Glomerular endothelial cell (primary cell): ENCODE measurements around the gene RFX6. TPM values are rescaled to one million over a fixed set of nuclear protein-coding genes. Genes with fewer than 3 reads are reported as not detected.

Source experiments
- DNase-seq: peaks from one replicate; pipeline ENCODE4 v3.0.0-alpha.2; 2011; ENCODE audit warnings: low read depth, low spot score; ENCODE audit errors: extremely low read depth
- total RNA-seq: library from RNA; depleted of rRNA; stranded (reverse); fragments of >200 nt; gene quantifications from 2 replicates; pipeline ENCODE4 v1.2.3, GENCODE V29; 2015

Gene RFX6
- total RNA-seq, 1 donor from 2014 or later, result not detected

DNA sequence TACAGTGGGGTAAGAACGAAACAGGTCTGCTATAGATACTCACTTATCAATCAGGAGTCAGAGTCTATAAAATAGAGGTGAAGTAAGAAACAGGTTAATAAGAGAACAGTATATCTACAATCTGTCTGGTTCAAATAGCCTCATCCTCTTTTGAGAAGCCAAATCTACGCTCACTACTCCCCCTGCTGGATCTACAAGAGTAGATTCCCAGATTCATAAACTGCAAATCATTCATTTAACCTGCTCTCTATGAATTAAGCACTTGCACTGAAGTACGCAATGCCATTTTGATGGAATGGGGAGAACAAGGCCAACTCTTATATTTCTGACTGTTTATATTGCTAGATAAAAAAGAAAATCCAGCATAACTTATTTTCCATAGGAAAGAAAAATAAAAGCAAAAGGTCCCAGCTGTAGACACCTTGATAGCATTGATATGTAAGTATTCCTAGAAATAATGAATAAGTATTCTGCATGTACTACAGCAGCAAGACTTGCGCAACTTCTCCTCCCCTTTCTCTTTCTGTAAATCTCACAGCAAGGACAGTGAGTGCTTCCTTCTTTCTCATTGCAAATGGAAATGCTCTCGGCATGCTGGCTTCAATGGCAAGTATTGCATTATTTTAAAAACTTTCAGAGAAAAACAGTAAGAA lies 92.3 kb downstream of the RFX6 start:
- peak; percentile 20 for DNase-seq

DNA sequence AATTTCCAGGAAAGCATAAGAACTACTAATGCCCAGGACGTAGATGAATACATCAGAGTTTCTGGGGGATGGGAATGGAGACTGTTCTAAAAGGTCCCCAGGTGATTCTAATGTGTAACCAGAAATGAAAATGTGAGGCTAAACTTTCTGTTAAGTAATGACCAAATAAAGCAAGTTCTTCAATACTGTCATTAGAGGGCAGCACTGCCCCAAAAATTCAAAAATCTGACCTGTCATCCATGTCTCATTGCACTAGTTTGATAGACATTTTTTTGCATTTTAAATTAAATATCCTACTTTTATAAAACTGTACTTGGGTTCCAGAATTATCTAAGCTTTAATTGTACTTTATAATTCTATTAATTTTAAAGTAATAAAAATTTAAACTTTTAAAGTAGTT lies 94.9 kb downstream of the RFX6 start:
- peak; percentile 27 for DNase-seq

- DNase-seq, result no peak
Measured at GRCh38 chr6:116973976-116974375, 96.9 kb downstream of the RFX6 start.

DNA sequence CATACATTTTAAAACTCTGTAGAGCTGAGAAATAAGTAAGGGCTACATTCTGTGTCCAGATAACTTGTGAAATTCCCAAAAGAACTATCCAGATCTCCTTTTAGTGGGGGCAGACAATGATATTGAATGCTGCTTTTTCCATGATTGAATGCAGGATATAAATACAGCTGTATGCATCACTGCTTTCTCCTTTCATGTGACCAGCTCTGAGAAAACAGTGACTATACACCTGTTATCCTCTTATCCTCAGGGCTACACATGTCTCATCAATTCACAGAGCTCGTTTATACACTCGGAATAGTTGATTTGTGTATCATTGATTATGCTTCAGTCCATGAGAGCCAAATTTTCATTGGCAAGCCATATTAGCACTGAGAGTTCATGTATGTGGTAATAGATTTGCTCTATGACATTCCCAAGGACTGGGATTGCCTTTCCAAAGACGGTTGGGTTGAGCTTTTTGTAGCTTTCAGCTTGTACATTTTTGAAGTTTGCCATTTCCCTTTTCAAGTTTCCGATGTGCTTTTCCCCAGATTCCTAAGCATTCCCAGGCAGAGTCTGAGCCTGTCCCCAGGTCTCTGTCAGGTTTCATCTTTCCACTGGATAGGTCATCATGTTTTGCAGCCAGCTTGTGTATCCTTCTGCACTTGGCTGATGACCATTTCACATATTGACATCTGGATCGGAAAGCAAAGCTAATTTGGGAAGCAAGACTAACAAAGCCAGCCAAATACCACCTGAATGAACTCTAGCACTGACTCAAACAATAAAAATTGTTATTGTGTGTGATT lies 97.7 kb downstream of the RFX6 start:
- DNase-seq, result no peak

GRCh38 chr6:116975600-116975999 lies 98.6 kb downstream of the RFX6 start:
- no peak for DNase-seq

- DNase-seq, result no peak
Measured at GRCh38 chr6:116979560-116979959, 102.5 kb downstream of the RFX6 start.

Other genes with a start within 250 kb of the RFX6 start
- gene ZUP1, start 208.5 kb upstream of the RFX6 start, total RNA-seq, result 10.9 and 11.4 TPM in 2 replicates
- 3.6 and 6.0 TPM in 2 replicates for gene KPNA5, start 196.0 kb upstream of the RFX6 start, total RNA-seq
- 1.5 and 3.7 TPM in 2 replicates for gene FAM162B, start 111.5 kb upstream of the RFX6 start, total RNA-seq
- not detected in 2 replicates for gene GPRC6A, start 48.2 kb upstream of the RFX6 start, total RNA-seq